ENCODE measurements around the gene IL11.

Gene IL11

DNA sequence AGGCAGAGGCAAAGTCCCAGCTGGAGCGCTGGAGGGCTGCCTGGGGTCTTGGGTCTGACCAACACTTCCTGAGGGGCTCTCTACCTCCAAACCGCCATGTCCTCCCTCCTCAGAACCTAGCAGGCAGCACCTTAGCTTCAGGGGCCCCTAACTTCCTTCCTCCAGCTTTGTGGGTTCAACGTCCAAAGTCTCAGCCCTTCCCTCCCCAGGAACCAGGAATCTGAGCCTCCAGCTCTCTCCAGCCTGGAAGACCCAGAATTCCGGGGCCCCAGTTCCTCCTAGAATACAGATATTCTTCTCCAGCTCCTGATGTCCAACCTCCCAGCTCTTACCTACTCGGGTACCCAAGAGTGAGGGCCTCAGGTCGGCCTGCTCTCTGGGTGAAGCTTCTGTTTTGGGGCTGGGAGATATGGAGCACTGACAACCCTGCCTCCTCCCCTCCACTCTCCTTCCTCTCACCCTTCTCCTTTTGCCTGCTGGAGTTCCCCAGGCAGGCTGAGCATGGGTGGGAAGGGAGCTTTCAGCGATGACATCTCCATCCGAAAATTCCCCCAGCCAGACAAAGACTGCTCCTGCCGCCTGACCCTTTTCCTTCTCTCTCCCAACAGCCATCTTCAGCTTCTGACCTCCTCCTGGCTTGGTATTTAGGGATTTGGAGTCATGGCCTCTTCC lies 48.7 kb downstream of the IL11 start:
- no peak for DNase-seq

DNA sequence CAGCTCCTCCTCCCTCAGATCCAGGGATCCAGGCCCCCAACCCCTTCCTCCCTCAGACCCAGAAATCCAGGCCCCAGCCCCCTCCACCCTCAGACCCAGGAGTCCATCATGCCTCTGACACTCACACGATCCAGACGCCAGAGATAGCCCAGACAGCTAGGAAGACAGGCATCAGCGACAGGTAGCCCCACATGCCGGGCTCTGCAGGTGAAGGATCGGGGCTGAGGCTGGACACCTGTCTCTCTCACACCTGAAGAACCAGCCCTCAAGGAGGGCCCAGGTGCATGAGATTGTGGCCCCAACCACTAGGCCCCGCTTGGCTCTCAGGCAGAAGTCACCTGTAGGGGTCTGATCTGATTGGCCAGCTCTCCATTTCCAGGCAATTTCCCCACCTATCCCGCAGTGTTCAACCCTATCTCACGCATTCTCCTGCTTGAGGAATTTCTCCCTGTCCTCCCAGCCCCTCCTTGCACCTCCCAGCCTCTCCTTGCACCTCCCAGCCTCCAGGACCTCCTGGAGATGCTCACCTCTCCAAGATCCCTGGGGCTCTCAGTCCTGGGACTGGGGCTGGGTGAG lies 49.3 kb downstream of the IL11 start:
- no peak for DNase-seq

DNA sequence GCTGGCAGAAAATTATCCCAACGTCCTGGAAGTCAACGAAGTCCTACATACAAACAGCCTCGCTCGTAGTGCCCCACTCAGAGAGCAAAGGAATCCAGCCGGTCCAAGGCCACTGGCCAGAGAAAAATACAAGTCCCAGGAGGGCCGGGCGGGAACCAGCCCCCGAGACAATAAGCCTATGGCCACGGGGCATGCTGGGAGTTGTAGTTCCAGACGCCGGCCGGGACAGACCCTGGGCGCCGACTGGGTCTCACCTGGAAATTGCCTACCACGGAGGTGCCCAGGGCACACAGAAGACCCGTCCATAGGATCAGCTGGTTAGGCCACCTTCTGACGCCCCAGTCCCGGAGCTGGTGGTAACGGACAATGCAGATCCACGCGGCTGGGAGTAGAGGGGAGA lies 50.5 kb downstream of the IL11 start:
- DNase-seq, result no peak

DNA sequence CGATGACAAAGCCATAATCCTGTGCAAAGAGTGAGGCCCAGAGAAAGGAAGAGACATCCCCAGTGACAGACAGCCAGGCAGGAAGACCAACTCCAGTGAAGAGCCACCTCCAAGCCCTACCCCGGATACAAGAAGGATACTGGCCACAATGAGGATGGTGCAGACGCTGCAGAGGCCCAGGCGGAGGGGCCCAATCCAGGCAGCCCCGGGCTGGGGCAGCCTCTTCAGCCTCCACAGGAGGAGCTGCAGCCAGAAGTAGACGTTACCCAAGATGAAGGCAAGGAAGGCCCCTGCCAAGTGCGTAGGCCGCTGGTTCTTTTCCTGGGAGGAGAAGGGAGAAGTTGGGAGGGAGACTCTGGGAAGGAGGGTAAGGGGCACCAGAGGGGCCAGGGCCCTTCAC lies 53.6 kb downstream of the IL11 start:
- DNase-seq, result no peak

DNA sequence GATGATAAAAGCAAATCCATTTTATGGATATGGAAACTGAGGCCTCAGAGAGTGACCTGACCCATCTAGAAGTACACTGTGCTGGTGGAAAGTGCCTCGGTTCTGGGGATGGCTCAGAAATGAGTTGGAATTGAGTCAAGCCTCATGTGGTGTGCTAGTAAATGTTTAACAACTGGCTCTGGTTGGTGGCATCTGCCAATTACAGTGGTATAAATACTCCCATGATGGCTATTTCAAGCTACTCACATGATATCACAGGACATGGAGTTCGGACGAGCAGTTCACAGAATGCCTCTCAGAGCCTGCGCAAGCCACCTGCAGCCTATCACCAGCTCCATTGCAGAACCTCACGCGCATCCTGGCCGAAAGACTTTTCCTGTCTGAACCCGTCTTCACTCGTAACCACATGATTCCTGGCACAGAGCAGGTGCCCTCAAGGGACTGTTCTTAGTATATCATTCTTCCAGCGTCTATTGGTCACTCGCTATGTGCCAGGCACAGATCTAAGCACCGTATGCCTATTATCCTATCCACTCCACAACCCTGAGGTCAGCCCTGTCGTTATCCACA lies 54.2 kb downstream of the IL11 start:
- no peak for DNase-seq

DNA sequence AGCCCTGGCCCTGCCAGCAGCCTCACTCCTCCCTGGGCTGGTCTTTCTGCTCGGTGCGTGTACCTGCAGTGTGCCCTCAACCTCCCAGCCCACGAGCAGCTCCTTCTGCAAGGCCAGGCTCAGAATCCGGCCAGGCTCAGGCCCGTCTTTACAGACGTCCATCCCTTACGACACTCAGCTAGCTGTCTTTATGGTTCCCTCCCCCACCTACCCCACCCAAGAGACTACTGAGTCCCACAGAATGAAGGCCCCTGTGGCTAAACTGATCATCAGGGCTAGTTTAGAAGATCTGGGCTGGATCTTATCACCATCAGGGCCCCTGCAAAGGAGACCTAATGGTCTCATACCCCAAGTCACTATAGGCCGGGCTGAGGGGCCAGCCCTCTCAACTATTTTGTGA lies 55.9 kb downstream of the IL11 start:
- no peak for DNase-seq

Data from NCI-H226 (cell line).